Activated CD4-positive, alpha-beta T cell treated with anti-CD3 and anti-CD28 coated beads for 36 hours (primary cell): Measurements from ENCODE around the gene RNF224. TPM values are rescaled to one million over a fixed set of nuclear protein-coding genes. Genes with fewer than 3 reads are reported as not detected.

Experiments
- ATAC-seq: fragments of 200-7000 bp; cut with Tn5 transposase; one replicate; pipeline ENCODE4 v1.10.0; 2021; ENCODE audit warnings: mild to moderate bottlenecking, moderate library complexity
- CTCF ChIA-PET: fragments of 350-600 bp; sonication (Branson Sonifier 250); formaldehyde crosslinking; loops from one replicate; lab custom pipeline; 2021; ENCODE audit warnings: antibody characterized with exemption; lab: Charles Lee
- POLR2A ChIA-PET: fragments of 350-600 bp; sonication (Branson Sonifier 250); formaldehyde crosslinking; loops from one replicate; lab custom pipeline; 2021; ENCODE audit warnings: antibody characterized with exemption, inconsistent platforms; lab: Charles Lee
- DNase-seq: peaks from one replicate; pipeline ENCODE4 v3.0.0-alpha.2; 2020
- H3K27ac Mint-ChIP-seq: one replicate; pipeline ENCODE4 v1.8.0; 2021; ENCODE audit warnings: mixed read lengths
- H3K27me3 Mint-ChIP-seq: one replicate; pipeline ENCODE4 v1.8.0; 2021; ENCODE audit warnings: mixed read lengths
- H3K36me3 Mint-ChIP-seq: one replicate; pipeline ENCODE4 v1.8.0; 2021; ENCODE audit warnings: low read depth, mixed read lengths
- H3K4me1 Mint-ChIP-seq: one replicate; pipeline ENCODE4 v1.8.0; 2021; ENCODE audit warnings: mixed read lengths
- H3K4me3 Mint-ChIP-seq: one replicate; pipeline ENCODE4 v1.8.0; 2021; ENCODE audit warnings: mild to moderate bottlenecking, moderate library complexity, mixed read lengths
- H3K9me3 Mint-ChIP-seq: one replicate; pipeline ENCODE4 v1.8.0; 2021; ENCODE audit warnings: low read depth, mixed read lengths
- intact Hi-C, 2 experiments: fragments of 100-400 bp; cut with DNase I in 1 of 2; cut with micrococcal nuclease in 1 of 2; formaldehyde crosslinking; loops; one replicate each; pipeline versions ENCODE4 v1.14.2 to v1.15.1; 2022 to 2024; cut with DNase I, micrococcal nuclease
- total RNA-seq, 2 experiments: library from RNA; stranded (reverse); gene quantifications; one replicate each; pipeline ENCODE4 v1.2.3, GENCODE V29; 2021

RNF224 gene
- total RNA-seq, 2 experiments from 2014 or later = not detected

GRCh38 chr9:137277329-137278041 lies 50.2 kb downstream of the RNF224 start, which contains the start of gene TOR4A:
TOR4A (plus strand) TSS chr9:137277726; CDS start chr9:137278690, 964 bp downstream.
- Mint-ChIP-seq H3K27ac (no peak within 1 kb of the TSS), H3K4me1 (peaks cover 8% of the 10 kb centered on the region), H3K27me3 (peaks cover 1% of the 10 kb centered on the region), H3K4me3 (peak within 1 kb of the TSS; percentile 61), H3K9me3 (no peaks in the 10 kb centered on the region), H3K36me3 (peaks cover 4% of the 10 kb centered on the region)
- ATAC-seq (peak; percentile 82), DNase-seq (peak; percentile 69)
- POLR2A ChIA-PET = interaction anchor here (1.0 kb wide), 1 partner anchor 182 kb away, joined by 3 read pairs; no protein-coding TSS in a partner anchor
- CTCF ChIA-PET = interaction anchor here (0.5 to 1.4 kb wide), 4 partner anchors 9 to 424 kb away, joined by 3 to 6 read pairs (median 4); no protein-coding TSS in a partner anchor
- intact Hi-C loops = no loop called here

DNA sequence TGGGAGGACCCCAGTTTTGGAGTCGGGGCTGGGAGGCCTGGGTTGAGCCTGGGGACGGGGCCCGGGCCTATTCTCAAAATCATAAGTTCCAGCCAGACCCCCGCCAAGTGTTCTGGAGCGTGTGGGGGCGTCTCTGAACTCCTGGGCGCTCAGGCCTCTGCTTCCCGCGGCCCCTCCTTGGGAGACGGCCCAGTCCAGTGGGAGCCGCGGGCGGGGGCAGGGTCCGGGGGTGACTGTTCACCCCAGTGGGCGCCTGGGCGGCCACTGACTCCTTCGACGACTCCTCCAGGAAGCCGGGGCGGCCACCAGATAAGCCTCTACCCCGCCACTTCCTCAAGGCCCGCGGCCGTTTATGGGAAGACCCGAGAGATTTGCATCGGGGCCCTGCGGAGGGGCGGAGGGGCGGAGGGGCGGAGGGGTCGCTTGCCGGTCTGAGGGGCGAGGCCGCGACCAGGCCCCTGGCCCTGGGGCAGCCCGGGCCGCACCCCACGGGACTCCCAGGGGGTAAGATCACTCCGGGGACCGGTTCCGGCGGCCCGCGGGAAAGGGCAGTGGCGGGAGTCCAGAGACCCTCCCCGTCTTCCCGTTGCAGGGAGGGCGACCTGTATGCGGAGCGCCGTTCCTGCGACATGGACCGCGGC lies 50.9 kb downstream of the RNF224 start:
- Mint-ChIP-seq H3K36me3 (peaks cover 4% of the 10 kb centered on the region), H3K4me3 (peak overlapping the region; percentile 61), H3K4me1 (peaks cover 8% of the 10 kb centered on the region), H3K27ac (no peak overlapping the region), H3K27me3 (peaks cover 3% of the 10 kb centered on the region), H3K9me3 (no peaks in the 10 kb centered on the region)
- intact Hi-C loops = no loop called here
- ChIA-PET POLR2A (interaction anchor here (1.0 kb wide), 1 partner anchor 183 kb away, joined by 3 read pairs; no protein-coding TSS in a partner anchor), CTCF (interaction anchor here (0.6 to 1.4 kb wide), 3 partner anchors 9 to 265 kb away, joined by 3 to 6 read pairs (median 5); no protein-coding TSS in a partner anchor)
- ATAC-seq (peak; percentile 14), DNase-seq (no peak)

Other genes with a start within 250 kb of the RNF224 start
- not detected for gene PTGDS, start 250.0 kb upstream of the RNF224 start, total RNA-seq
- gene LCNL1, start 244.5 kb upstream of the RNF224 start, total RNA-seq = not detected
- 10 to 100 TPM; 52.7 to 67.1 TPM for gene PAXX, start 235.1 kb upstream of the RNF224 start, total RNA-seq
- not detected for gene CLIC3, start 230.9 kb upstream of the RNF224 start, total RNA-seq
- gene ABCA2, start 199.3 kb upstream of the RNF224 start, total RNA-seq = 10 to 100 TPM; 20.4 to 23.7 TPM
- gene FUT7, start 195.4 kb upstream of the RNF224 start, total RNA-seq = 1 to 10 TPM; 1.3 to 1.6 TPM
- gene NPDC1, start 181.3 kb upstream of the RNF224 start, total RNA-seq = 10 to 100 TPM; 21.0 to 23.1 TPM
- under 1 TPM in 1 of 2 experiments, not detected in 1; 0.19 TPM for gene ENTPD2, start 173.4 kb upstream of the RNF224 start, total RNA-seq
- gene SAPCD2, start 156.9 kb upstream of the RNF224 start, total RNA-seq = 1 to 10 TPM; 6.4 to 8.8 TPM
- 10 to 100 TPM; 12.5 to 14.4 TPM for gene UAP1L1, start 150.0 kb upstream of the RNF224 start, total RNA-seq
- gene MAN1B1, start 140.5 kb upstream of the RNF224 start, total RNA-seq = 10 to 100 TPM; 21.6 to 26.7 TPM
- 100 to 1,000 TPM; 188 to 204 TPM for gene DPP7, start 112.8 kb upstream of the RNF224 start, total RNA-seq
- gene GRIN1, start 88.3 kb upstream of the RNF224 start, total RNA-seq = under 1 TPM in 1 of 2 experiments, not detected in 1; 0.14 TPM
- not detected for gene LRRC26, start 57.5 kb upstream of the RNF224 start, total RNA-seq
- not detected for gene TMEM210, start 55.4 kb upstream of the RNF224 start, total RNA-seq
- 10 to 100 TPM; 30.8 to 38.4 TPM for gene ANAPC2, start 38.9 kb upstream of the RNF224 start, total RNA-seq
- gene SSNA1, start 38.8 kb upstream of the RNF224 start, total RNA-seq = 10 to 100 TPM; 53.6 to 58.6 TPM
- gene TPRN, start 26.8 kb upstream of the RNF224 start, total RNA-seq = 1 to 10 TPM; 5.6 to 5.8 TPM
- gene TMEM203, start 21.9 kb upstream of the RNF224 start, total RNA-seq = 10 to 100 TPM; 25.0 to 30.7 TPM
- 10 to 100 TPM; 27.0 to 27.8 TPM for gene NDOR1, start 21.8 kb upstream of the RNF224 start, total RNA-seq
- gene RNF208, start 5.3 kb upstream of the RNF224 start, total RNA-seq = 1 to 10 TPM; 7.1 to 8.9 TPM
- gene CYSRT1, start 2.3 kb upstream of the RNF224 start, total RNA-seq = under 1 TPM; 0.23 to 0.42 TPM
- not detected for gene SLC34A3, start 3.4 kb downstream of the RNF224 start, total RNA-seq
- gene TUBB4B, start 13.8 kb downstream of the RNF224 start, total RNA-seq = 100 to 1,000 TPM; 264 to 278 TPM
- not detected for gene STPG3, start 23.8 kb downstream of the RNF224 start, total RNA-seq
- 10 to 100 TPM; 41.4 to 54.1 TPM for gene NELFB, start 27.8 kb downstream of the RNF224 start, total RNA-seq
- 1 to 10 TPM; 2.6 to 3.4 TPM for gene TOR4A, start 50.2 kb downstream of the RNF224 start, total RNA-seq
- 1 to 10 TPM; 2.1 TPM for gene NRARP, start 74.8 kb downstream of the RNF224 start, total RNA-seq
- 1 to 10 TPM; 6.7 to 7.1 TPM for gene EXD3, start 195.7 kb downstream of the RNF224 start, total RNA-seq
- gene NOXA1, start 195.9 kb downstream of the RNF224 start, total RNA-seq = 1 to 10 TPM in 1 of 2 experiments, under 1 TPM in 1; 0.97 to 1.7 TPM
- not detected for gene ENTPD8, start 213.9 kb downstream of the RNF224 start, total RNA-seq
- 10 to 100 TPM; 63.6 to 65.0 TPM for gene NSMF, start 231.8 kb downstream of the RNF224 start, total RNA-seq